Measurements from ENCODE around the gene ASTN2. TPM values are rescaled to one million over a fixed set of nuclear protein-coding genes. Genes with fewer than 3 reads are reported as not detected.

Gene ASTN2
- total RNA-seq, 1 donor from 2014 or later, result 29.0 TPM

DNA sequence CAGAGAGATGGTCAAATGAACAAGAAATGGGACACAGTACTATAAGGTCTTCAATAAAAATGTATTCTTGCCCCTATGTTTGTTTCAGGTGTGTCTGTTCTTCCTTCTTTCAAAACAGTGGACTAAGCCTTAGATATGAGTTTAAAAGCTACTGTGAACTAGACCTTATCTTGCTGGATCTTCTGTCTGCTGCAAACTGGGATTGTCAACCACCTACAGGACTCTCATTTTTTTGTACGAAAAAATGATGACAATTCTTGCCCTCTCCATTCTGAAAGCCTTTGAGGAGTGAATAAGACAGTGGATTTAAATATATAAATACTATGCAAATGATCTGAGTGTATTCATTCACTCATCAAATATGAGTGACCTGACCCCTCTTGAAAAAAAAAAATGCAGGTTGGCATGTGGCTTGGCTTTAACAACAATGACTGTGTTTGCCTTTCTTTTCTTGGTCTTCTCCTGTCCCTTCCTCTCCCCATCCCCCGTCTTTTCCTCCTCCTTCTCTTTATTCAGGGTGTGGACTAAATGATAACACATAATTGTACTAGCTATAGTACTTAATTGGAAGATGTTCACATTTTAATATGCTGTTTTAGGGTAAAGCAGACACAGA is 963.2 kb downstream of the ASTN2 start:
- no peak for DNase-seq (ENCODE audit: low spot score, unreplicated experiment)
- Mint-ChIP-seq H3K27me3 (no peaks in the 10 kb centered on the region), H3K4me1 (ENCODE audit: low read depth) (peaks cover 2% of the 10 kb centered on the region), H3K27ac (no peak overlapping the region), H3K9me3 (ENCODE audit: low read depth) (peaks cover 8% of the 10 kb centered on the region), H3K4me3 (ENCODE audit: low read depth) (no peak overlapping the region), H3K36me3 (ENCODE audit: insufficient read depth) (peaks cover 4% of the 10 kb centered on the region)
- TF ChIP-seq, protein P1, sequence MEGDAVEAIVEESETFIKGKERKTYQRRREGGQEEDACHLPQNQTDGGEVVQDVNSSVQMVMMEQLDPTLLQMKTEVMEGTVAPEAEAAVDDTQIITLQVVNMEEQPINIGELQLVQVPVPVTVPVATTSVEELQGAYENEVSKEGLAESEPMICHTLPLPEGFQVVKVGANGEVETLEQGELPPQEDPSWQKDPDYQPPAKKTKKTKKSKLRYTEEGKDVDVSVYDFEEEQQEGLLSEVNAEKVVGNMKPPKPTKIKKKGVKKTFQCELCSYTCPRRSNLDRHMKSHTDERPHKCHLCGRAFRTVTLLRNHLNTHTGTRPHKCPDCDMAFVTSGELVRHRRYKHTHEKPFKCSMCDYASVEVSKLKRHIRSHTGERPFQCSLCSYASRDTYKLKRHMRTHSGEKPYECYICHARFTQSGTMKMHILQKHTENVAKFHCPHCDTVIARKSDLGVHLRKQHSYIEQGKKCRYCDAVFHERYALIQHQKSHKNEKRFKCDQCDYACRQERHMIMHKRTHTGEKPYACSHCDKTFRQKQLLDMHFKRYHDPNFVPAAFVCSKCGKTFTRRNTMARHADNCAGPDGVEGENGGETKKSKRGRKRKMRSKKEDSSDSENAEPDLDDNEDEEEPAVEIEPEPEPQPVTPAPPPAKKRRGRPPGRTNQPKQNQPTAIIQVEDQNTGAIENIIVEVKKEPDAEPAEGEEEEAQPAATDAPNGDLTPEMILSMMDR (IDR thresholded peaks at IDR 0.05; ENCODE audit: unreplicated experiment), result no peak

DNA sequence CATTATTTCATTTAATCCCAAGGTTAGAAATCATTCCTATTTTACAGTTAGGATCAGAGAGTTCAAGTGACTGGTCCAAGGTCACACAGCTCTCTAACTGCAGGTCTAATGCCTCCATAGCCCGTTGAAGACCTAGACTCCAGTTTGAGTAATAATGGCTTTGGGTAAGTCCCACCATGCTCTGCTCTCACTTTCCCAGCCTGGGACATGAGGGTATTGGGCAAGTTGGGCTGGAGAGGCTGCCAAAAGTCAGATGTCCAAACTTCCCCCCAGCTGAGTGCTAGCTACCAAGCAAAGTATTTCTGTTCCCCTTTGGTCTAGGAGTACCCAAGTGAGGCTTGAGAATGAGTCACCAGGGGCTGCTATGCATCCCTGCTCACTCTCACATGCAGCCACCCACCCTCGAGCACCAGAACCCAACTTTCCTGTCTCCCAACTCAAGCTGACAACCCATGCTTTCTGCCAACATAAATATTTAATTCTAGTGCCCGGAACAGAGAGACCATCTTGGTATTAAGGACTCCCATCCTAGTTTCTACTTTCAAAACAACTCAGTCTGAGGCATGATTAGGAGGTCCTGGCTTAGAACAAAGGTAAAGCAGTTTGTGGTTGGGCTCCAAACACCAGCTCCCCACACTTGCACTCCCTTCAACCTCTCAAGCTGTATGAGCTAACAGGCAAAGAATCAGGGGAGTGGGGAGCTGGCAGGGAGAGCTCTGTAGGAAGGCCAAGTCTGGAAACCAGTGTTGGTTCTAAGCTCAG is 964.3 kb downstream of the ASTN2 start:
- H3K4me1 Mint-ChIP-seq (ENCODE audit: low read depth), result peaks cover 2% of the 10 kb centered on the region
- no peak for DNase-seq (ENCODE audit: low spot score, unreplicated experiment)
- H3K27ac Mint-ChIP-seq, result no peak overlapping the region
- no peaks in the 10 kb centered on the region for H3K27me3 Mint-ChIP-seq
- TF ChIP-seq, protein P1 (IDR thresholded peaks at IDR 0.05; ENCODE audit: unreplicated experiment), result no peak
- H3K9me3 Mint-ChIP-seq (ENCODE audit: low read depth), result no peaks in the 10 kb centered on the region
- H3K4me3 Mint-ChIP-seq (ENCODE audit: low read depth), result no peak overlapping the region
- no peaks in the 10 kb centered on the region for H3K36me3 Mint-ChIP-seq (ENCODE audit: insufficient read depth)

DNA sequence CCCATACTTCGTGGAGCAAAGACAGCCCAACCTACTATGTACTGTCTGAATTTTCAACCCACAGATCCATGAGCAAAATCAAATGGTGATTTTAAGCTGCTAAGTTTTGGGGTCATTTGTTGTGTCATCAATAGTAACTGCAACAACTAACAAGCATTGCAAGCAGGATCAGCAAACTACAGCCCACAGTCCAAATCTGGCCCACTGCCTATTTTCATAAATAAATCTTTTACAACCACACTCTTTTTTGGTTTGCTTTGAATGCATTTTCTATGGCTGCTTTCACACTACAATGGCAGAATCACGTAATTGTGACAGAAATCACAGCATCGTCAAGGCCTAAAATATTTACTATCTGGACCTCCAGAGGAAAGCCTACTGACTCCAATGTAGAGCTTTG is 964.9 kb downstream of the ASTN2 start:
- no peaks in the 10 kb centered on the region for H3K36me3 Mint-ChIP-seq (ENCODE audit: insufficient read depth)
- H3K4me3 Mint-ChIP-seq (ENCODE audit: low read depth), result no peak overlapping the region
- H3K9me3 Mint-ChIP-seq (ENCODE audit: low read depth), result no peaks in the 10 kb centered on the region
- DNase-seq (ENCODE audit: low spot score, unreplicated experiment), result no peak
- H3K4me1 Mint-ChIP-seq (ENCODE audit: low read depth), result peaks cover 2% of the 10 kb centered on the region
- no peak overlapping the region for H3K27ac Mint-ChIP-seq
- H3K27me3 Mint-ChIP-seq, result no peaks in the 10 kb centered on the region
- TF ChIP-seq, protein P1 (IDR thresholded peaks at IDR 0.05; ENCODE audit: unreplicated experiment), result no peak

DNA sequence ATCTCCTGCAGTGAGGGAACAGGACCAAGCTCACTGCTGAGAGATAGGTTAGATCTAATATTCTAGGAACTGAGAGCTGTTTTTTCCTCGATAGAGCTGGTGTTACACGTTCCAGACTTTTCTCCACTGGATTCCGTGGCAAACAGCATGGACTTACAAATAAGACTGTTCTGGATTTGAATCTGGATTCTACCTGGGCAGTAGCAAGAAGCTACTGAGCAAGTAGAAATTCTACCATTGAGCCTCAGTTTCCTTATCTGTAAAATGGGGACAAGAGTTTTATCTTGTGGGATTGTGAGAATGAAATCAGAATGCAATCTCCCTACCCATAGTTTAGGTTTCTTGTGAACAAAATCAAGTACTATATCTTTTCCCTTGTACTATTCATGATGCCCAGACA is 966.4 kb downstream of the ASTN2 start:
- Mint-ChIP-seq H3K27me3 (no peaks in the 10 kb centered on the region), H3K36me3 (ENCODE audit: insufficient read depth) (no peaks in the 10 kb centered on the region), H3K4me1 (ENCODE audit: low read depth) (peaks cover 2% of the 10 kb centered on the region), H3K27ac (no peak overlapping the region), H3K9me3 (ENCODE audit: low read depth) (no peaks in the 10 kb centered on the region), H3K4me3 (ENCODE audit: low read depth) (no peak overlapping the region)
- no peak for DNase-seq (ENCODE audit: low spot score, unreplicated experiment)
- TF ChIP-seq, protein P1 (IDR thresholded peaks at IDR 0.05; ENCODE audit: unreplicated experiment), result no peak

DNA sequence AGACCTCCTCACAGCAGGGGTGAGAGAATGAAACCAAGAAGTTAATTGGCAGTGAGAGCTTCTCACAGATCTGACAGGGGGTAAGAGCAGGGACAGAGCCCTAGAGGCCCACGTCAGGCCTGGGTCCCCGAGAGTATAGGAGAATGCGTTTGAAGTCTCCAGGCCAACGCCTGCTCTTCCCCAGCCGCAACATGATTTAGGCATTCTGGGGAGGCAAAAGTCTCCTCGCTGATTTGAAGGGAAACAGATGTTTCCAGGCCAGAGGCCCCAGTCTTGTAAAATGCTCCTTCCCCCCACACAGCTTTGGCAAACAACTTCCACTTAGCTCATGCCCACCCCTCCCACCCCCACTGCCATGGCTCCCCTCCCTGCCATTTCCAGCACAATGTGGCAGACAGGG is 966.9 kb downstream of the ASTN2 start:
- no peaks in the 10 kb centered on the region for H3K9me3 Mint-ChIP-seq (ENCODE audit: low read depth)
- no peak overlapping the region for H3K4me3 Mint-ChIP-seq (ENCODE audit: low read depth)
- TF ChIP-seq, protein P1 (IDR thresholded peaks at IDR 0.05; ENCODE audit: unreplicated experiment), result no peak
- H3K27me3 Mint-ChIP-seq, result no peaks in the 10 kb centered on the region
- peaks cover 2% of the 10 kb centered on the region for H3K4me1 Mint-ChIP-seq (ENCODE audit: low read depth)
- DNase-seq (ENCODE audit: low spot score, unreplicated experiment), result no peak
- no peak overlapping the region for H3K27ac Mint-ChIP-seq
- no peaks in the 10 kb centered on the region for H3K36me3 Mint-ChIP-seq (ENCODE audit: insufficient read depth)

Data from progenitor cell of endocrine pancreas (in vitro differentiated cells).